GM18868 (cell line): Measurements from ENCODE around the gene SEC61B.
A peak's percentile ranks its signal among the peaks of the same experiment; 100 is the strongest.

ENCODE experiments used
- ATAC-seq: cut with Tn5 transposase; IDR thresholded peaks from one replicate; pipeline ENCODE4 v1.9.1; 2021; ENCODE audit warnings: mild to moderate bottlenecking, moderate library complexity; ENCODE audit not compliant: unreplicated experiment

Gene SEC61B

GRCh38 chr9:99221621-99222415 lies at the start of gene SEC61B, which contains the start of gene ALG2:
Gene SEC61B, plus strand, starts transcription at chr9:99222282. Its CDS starts 82 bp downstream, at chr9:99222364.
Gene ALG2, minus strand, starts transcription at chr9:99221942. Its CDS starts 48 bp downstream, at chr9:99221894.
- ATAC-seq = peak; percentile 93

- ATAC-seq = peak; percentile 87
Measured at GRCh38 chr9:99173570-99174504, 48.2 kb upstream of the SEC61B start.

- ATAC-seq = no peak
Measured at GRCh38 chr9:99176527-99177013, 45.5 kb upstream of the SEC61B start.

DNA sequence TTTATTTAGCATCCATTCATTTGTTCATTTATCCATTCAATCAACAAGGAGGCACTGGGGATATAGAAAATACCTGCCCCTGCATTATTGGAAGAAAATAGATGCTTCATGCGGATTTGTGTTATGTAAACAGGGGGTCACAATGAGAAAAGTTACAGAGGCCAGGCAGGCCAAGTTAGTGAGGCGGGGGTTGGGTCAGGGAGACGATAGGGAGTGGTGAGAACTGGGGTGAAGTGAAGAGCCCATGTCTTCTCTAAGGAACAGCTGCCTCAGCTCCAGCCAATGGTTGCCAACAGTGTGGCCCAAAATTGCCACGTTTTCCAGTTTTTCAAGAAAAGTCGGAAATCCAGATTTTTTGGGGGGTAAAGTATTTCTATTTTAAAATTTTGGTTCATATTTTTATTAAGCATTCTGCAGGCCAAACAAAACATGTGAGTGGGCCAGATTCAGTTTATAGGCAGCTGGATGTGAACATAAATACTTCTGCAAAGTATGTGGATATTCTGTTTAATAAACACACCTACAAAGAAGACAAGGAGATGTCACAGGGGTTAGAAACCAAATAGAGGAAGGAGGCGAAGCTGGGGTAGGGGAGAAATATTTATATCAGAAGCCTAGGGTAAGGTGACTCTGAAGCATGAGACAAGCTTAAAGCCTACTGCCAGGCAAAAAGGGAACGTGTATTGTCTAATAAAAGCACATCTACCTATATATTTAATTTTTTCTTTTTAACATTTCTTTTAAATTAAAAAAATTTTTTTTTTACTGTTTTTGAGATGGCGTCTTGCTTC lies 44.3 kb upstream of the SEC61B start:
- no peak for ATAC-seq

GRCh38 chr9:99178912-99179872 lies 42.9 kb upstream of the SEC61B start:
- ATAC-seq = no peak

DNA sequence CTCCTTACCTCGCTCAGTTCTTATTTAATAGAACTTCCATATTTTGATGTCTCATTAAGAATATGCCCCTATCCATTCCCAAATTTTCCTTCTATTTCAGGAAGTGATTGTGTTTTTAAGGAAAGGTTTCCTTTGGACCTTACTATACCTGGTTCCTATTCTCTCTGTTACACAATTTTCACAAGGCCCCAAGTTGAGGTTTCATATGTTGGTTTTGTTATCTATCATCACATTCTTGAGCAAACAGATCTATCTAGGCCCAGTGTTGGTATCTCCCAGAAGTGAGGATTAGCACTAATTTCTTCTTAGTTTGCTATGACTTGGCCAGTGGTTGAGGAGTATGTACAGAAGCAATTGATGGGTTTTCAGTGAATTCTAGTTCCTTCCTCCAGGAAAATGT lies 41.9 kb upstream of the SEC61B start:
- ATAC-seq = peak; percentile 60

DNA sequence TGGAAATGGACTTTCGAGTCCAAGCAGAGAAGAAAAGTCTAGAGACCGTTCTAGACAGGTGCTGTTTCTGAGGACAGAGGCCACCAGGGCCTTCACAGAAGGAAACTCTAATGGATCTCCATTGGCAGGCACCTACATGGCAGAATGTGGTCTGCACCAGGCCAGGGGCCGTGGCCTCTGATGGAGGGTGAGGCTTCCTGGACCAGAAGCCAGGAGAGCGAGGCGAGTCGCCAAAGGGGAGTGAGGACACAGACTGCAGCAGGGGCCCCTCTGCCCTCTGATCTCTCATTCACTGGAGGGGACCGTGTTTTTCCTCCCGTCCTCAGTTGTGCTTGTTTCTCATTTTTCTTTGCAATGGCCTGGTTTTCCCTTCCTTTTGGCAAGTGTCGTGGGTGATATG lies 41.4 kb upstream of the SEC61B start:
- ATAC-seq = no peak

DNA sequence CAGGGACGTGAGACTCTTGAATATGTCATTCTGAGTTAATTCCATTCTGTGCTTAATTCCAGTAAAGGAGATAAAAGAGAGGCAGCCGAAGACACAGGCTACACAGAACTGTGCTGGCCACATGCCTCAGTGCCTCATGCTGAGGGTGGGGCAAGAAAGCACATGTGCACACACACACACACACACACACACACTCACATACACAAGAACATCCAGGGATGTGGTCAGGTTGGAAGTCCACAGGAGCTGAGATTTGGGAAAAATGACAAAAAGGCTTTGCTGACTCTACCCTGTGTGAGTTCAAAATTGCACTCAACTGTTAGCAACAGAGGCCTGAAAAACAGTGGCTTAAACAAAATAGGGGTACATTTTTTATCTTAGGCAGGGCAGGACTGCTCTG lies 40.9 kb upstream of the SEC61B start:
- ATAC-seq = no peak

DNA sequence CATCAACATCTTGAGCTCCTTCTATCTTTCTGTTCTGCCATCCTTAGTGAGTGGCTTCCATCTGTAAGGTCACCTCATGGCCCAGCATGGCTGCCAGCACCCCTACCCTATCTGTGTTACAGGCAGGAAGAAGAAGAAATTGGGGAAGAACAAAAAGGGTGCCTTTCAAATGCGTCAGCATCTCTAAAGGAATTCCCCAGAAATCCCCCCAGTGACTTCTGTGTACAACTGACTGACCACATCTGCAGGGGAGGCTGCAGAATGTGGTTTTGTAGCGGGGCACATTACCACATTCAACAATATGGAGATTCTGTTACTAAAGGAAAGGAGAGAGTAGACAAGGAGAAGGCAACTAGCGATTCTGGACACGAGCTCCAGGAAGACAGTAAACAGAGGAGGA lies 40.5 kb upstream of the SEC61B start:
- peak; percentile 54 for ATAC-seq

DNA sequence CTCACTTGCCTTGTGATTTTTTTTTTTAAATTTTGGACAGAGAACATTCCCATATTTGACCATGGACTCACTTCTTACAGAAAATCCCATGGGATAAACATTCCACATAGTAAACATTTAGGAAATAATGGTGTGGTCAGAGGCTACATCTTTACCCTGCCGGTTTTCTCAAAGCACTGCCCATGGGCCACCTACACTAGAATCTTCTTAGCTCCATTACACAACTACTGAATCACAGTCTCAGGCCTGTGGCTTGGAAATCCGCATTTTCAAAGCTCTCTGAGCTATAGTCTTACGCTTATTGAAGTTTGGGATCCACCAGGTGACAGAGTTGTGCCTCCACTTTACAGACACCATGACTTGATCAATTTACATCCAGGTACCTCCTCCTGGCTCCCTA lies 39.7 kb upstream of the SEC61B start:
- ATAC-seq = no peak

GRCh38 chr9:99183616-99184015 lies 38.5 kb upstream of the SEC61B start:
- no peak for ATAC-seq

DNA sequence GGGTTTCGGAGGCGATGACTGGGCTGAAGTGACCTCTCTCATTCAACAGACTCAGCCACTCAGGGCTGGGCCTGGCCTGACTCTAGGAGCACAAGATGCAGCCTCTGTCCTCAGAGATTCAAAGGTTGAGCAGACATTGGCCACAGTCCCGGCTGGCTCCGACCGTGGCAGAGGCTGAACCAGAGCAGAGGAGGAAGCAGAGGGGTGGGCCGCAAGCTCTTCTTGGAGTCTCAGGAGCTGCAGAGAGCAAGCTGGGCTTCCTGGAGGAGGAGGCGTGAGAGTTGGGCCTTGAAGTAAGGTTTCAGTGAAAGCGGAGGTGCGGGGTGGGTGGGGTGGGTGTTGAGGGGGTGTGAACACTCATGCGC lies 38.0 kb upstream of the SEC61B start:
- ATAC-seq = no peak

DNA sequence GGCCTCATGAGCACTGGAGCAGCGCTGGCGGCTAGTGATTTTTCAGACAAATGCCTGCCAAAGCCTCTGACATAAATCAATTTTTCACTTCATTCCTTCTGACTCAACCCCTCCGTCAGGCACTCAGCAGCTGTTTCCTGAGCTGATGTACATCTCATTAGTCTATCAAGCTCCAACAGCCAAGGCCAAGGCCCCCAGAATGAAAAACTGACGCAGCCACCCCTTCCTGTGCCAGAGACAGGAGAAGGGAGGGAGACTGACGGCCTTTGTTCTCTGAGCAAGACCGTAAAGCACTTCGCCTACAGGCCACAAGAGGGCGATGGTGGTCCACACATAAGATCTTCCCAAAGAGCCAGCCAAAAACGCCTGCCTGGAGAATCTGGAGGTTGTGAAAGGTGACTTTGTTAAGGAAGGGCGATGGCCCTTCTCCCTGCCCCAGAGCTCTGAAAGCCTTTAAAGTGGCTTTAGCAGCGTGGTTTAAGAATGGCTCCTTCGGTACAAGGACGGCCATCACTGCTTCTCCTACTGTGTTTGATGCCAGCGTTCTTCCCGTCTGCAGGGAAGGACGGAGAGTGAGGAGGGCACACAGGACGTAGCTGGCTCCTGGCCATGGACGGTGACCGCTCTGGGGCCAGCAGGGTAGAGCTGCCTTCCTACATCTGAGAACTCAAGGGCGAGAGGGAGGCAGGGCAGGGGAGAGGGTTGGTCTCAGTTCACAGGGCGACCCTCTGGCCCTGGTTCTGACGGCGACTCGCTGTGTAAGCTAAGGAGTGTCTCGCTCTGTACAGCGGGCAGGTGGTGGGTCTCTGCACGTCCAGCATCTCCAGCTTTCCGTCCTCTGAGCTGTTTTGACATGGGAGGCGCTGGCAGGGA lies 37.4 kb upstream of the SEC61B start:
- peak; percentile 49 for ATAC-seq

DNA sequence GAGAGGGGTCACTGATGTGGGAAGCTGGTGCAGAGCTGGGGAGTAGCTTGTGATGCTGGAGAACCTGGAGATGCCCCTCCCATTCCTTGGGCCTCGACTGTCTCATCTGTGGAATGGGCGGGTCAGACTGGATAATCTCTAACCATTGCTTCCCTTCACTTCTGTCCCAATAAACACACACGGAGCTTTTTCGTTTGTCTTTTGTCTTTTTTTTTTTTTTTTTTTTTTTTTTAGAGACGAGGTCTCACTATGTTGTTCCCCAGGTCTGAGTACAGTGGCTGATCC lies 36.8 kb upstream of the SEC61B start:
- ATAC-seq = no peak

- no peak for ATAC-seq
Measured at GRCh38 chr9:99185934-99186333, 36.1 kb upstream of the SEC61B start.

- ATAC-seq = no peak
Measured at GRCh38 chr9:99187311-99187710, 34.8 kb upstream of the SEC61B start.

DNA sequence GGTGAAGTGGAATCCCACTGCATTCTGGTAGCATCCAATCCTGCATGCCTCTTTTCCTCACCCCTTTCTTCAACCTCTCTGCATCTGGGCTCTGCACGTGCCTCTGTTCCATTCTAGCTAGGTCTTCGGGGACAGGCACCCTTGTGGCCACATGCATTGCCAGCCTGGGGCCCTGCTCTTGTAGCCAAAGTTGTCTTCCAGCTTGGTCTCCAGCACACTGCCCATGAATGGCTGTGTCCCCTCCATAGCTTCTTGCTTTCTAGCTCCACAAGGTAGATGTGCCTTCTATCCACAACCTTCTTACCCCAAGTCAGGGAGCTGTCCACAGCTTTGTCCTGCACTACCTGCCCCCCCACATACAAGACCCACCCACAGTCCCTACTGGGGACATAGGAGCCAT lies 32.9 kb upstream of the SEC61B start:
- ATAC-seq = no peak

DNA sequence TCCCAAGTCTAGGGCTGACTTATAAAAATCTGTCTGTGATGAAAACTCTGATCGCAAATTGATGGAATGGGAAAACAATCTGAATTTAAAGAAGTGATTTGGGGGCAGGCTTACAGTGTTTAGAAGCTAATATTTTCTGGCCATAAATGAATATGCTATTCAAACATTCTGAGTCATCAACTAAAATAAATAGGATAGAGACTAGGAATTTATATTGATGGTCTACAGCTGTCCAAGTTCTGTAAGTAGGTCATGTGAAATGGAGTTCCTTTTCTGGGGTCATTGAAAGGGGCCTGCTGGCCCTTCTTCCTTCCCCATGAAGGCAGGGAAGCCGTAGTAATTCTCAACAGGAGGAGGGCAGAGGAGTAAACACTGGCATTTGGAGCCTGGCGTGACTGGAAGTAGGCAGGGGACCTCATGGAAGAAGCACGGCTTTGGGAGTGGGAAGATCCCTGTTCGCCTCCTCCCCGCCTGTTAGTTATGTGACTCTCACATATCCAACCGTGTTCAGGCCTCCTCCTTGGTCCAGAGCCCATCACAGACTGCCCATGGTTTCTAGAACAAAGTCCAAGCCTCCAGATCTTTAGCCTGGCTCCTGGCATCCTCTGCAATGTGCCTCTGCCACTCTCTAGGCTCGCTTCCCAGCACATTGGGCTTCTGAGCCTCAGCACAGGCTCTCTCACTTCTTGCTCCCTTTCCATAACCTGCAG lies 32.0 kb upstream of the SEC61B start:
- no peak for ATAC-seq
